SH-SY5Y (cell line): ENCODE measurements around the gene SLC8A3.

ENCODE experiments used
- GATA2 ChIP-seq: IDR thresholded peaks from 2 replicates; pipeline ENCODE4 v1.6.1; 2011; ENCODE audit warnings: mild to moderate bottlenecking, low read depth, low read length
- GATA3 ChIP-seq: IDR thresholded peaks from 2 replicates; pipeline ENCODE4 v1.6.1; 2011; ENCODE audit warnings: low read depth, mild to moderate bottlenecking, low read length, moderate library complexity

DNA sequence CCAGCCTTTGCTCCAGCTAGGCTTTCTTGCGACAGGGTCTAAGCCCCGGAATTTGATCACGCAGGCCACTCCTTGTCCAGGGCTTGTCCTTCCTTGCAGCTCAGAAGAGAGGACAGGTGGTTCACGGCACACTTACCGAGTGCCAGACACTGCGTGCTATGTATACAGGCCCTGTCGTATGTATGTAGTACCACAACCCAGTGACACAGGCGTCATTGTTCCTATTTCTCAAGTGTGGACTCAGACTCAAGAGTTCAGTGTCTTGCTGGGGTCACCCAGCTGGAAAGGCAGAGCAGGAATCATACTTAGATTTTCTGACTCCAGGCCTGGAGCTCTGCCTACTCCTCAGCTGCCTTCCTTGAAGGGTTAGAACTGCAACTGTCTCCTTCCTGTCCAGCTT, 155.6 kb downstream of the SLC8A3 start:
- TF ChIP-seq GATA2 (no peak), GATA3 (no peak)
